ENCODE measurements around the gene PTH.

The PTH gene

GRCh38 chr11:13495929-13496328 lies at the start of gene PTH:
Gene PTH (minus strand): TSS chr11:13495997. CDS start chr11:13492855, 3,142 bp downstream.
- no peak for DNase-seq (ENCODE audit: low spot score)

GRCh38 chr11:13538044-13538443 lies 42.2 kb upstream of the PTH start:
- DNase-seq (ENCODE audit: low spot score) = no peak

DNA sequence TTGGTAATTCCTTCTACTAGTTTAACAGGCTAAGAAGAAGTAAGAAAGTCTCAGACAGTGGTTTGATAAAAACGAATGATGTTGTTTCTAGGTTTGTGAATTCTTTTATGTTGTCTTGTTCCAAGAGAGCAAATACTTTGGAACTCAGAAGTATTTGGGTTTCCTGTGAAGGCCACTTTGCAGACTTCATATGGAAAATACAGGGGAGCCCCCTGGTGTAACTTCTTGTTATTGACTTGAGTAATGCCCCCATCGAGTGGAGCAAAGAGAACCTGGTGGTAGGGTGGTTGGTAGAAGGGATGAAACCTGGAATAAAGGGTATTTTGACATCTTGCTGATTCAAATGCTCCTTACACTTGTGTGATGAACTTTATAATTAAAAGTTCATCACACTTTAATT lies 40.0 kb upstream of the PTH start:
- no peak for DNase-seq (ENCODE audit: low spot score)

DNA sequence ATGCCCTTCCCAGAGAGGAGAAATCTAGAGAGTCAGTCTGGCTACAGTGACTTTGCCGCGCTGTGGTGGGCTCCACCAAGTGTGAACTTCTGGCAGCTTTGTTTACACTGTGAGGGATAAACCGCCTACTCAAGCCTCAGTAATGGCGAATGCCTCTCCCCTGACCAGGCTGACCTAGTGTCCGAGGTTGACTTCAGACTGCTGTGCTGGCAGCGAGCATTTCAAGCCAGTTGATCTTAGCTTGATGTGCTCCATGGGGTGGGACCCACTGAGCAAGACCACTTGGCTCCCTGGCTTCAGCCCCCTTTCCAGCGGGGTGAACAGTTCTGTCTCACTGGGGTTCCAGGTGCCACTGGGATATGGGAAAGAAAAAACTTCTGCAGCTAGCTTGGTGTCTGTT lies 38.6 kb upstream of the PTH start:
- DNase-seq (ENCODE audit: low spot score) = no peak

DNA sequence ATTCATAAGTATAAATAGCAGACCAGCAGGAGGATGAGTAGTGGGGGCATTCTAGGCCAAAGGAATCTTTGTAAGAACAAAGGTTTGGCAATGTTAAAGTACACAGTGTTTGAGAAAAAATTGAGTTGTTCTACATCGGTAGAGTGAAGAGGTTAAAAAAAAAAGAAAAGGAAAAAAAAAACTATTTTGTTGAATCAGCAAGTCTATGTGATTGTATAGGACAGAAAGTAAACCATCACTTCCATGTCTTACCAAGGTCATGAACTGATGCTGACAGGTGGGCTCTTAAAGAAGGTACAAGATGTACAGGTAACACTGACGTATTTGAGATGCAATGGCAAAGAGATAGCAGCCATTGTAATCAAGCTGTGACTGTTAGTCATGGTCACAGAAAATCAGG lies 29.5 kb upstream of the PTH start:
- no peak for DNase-seq (ENCODE audit: low spot score)

DNA sequence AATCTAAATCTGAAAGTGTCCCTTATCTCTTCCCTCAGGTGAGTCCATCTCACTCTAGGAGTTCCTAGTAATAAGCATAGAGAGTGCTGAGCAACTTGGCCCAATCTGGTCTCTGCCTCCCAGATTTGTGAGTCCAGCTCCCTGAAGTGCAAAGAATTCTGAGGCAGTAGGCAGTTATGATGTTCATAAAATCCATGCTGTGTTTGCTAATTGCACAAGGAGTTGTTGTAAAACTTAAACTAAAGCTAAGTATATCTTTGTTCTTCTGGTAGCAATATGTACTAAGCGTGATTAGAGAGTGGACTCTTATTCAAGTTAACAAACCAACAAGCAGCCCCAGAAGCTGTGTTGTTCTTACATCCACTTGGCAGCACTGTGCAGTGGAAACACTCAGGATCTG lies 7.6 kb upstream of the PTH start:
- DNase-seq (ENCODE audit: low spot score) = no peak

DNA sequence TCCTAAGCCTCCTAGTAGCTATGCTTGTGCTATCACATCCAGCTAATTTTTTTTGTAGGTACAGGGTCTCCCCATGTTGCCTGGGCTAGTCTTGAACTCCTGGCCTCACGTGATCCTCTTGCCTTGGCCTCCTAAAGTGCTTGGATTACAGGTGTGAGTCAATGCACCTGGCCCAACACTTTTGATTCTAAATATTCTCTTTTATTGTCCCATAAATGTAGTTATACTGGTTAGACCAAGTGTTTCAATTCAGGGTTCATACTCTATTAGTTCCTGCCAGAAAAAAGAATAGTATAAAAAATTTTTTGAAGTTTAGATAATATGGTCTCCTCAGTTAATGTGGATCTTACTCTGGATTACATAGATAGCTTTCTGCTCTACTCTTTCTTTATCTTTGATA lies 6.7 kb upstream of the PTH start:
- DNase-seq (ENCODE audit: low spot score) = no peak

GRCh38 chr11:13494051-13494450 lies 1.7 kb downstream of the PTH start:
- DNase-seq (ENCODE audit: low spot score) = no peak

DNA sequence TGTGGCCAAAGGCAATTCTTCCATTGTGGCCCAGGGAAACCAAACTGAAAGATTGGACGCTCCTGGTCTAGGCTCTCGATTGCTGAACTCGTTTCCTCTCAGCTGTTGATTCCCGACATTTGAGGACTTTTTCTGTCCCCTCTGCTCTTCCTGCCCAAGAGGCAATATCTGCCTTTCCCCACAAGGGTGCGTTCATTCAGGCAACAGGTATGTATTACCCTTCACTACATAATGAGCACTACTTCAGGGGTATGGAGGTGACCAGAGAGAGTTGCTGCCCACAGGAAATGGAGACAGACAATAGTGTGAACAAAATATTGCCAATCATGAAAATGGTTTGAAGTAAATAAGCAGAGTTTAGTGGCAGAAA lies 8.2 kb downstream of the PTH start:
- DNase-seq (ENCODE audit: low spot score) = peak; percentile 24

- DNase-seq (ENCODE audit: low spot score) = no peak
Observed at GRCh38 chr11:13486926-13487660, 8.7 kb downstream of the PTH start.

- DNase-seq (ENCODE audit: low spot score) = no peak
Observed at GRCh38 chr11:13480198-13480597, 15.6 kb downstream of the PTH start.

DNA sequence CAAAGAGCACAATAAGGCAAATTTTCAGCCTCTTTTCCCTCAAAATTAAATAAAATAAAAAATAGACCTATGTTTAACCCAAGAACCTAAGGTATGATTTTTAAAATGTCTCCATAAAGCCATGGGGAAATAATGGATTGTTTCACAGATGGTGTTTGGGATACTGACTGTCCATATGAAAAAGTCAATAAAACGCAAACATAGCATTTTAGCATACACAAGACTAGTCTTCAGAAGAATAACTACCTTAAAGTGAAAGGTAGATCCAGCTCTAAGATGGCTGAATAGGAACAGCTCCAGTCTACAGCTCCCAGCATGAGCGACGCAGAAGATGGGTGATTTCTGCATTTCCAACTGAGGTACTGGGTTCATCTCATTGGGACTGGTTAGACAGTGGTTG lies 16.1 kb downstream of the PTH start:
- no peak for DNase-seq (ENCODE audit: low spot score)

DNA sequence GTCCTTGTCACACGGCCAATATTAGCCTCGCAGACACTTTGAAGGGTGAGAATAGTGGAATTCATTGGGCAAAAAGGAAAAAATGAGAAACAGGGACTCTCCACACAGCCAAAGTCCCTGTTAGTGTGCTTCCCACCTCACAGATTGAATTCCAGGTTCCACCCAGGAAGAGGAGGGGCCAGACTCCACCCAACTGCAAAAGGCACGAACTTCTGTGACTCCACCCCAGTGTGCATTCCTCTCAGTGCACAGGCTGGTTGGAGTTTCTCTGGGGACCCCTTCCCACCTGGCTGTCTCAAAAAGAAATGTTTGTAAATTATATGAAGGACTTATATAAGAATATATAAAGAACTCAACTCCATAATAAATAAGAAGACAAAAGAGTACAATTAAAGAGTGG lies 20.7 kb downstream of the PTH start:
- DNase-seq (ENCODE audit: low spot score) = no peak

DNA sequence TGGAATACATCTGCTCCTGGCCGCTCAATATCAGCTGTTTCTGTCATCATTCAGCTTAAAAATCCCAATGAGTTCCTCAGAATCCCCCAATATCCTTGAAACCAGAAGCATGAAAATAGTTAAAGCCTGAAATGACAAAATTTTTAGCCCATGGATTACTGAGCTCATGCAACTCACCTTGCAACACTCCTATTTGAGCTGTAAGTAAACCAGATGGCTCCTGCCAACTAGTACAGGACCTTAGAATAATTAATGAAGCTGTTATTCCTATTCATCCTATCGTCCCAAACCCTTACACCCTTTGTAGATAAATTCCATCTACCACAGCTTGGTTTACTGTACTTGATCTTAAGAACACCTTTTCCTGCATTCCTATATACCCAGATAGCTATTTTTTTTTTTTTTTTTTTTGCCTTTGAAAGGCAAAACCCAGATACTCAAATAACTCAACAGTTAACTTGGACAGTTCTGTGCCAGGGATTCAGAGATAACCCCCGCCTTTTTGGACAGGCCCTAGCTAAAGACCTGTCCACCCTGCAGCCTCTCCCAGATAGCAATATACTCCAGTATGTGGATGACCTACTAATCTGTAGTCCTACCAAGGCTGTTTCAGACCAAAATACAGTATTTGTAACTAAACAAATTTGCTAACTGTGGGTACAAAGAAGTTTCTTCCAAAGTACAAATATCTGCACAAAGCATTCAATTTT lies 22.6 kb downstream of the PTH start:
- no peak for DNase-seq (ENCODE audit: low spot score)

- no peak for DNase-seq (ENCODE audit: low spot score)
Observed at GRCh38 chr11:13468750-13469149, 27.0 kb downstream of the PTH start.

GRCh38 chr11:13465909-13466371 lies 29.9 kb downstream of the PTH start:
- DNase-seq (ENCODE audit: low spot score) = peak; percentile 53

GRCh38 chr11:13463779-13464290 lies 32.0 kb downstream of the PTH start:
- DNase-seq (ENCODE audit: low spot score) = peak; percentile 27

GRCh38 chr11:13462901-13463778 lies 32.7 kb downstream of the PTH start, which contains the start of gene BTBD10:
Gene BTBD10 (minus strand): TSS chr11:13463222. CDS start chr11:13445124, 18,098 bp downstream.
- DNase-seq (ENCODE audit: low spot score) = peak; percentile 98

- peak; percentile 55 for DNase-seq (ENCODE audit: low spot score)
Observed at GRCh38 chr11:13462311-13462900, 33.4 kb downstream of the PTH start.

GRCh38 chr11:13461291-13461690 lies 34.5 kb downstream of the PTH start:
- no peak for DNase-seq (ENCODE audit: low spot score)

DNA sequence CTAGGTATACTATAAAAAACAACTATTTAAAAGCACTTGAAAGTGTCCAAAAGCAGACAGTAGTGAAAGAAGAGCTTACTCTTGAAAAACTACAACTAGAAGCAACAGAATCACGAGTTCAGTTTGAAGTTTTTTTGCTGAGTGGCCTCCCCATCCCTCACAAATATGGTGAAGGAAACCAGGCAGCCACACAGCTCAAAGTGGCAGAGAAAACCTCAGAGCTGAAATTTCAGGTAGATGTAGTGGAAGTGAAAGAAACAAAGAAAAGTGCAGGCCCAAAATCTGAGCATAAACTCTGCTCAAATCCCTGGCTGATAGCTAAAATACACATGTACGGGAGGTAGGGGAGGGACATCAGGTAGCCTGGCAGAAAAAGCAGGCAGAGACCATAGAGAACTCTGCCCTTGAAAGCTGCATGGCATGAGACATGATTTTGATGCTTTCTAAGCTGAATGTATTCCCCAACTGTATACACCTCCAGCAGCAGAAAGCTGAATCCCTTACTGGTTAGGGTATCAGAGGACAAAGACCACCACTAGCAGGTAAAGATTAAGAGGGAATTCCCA lies 44.9 kb downstream of the PTH start:
- DNase-seq (ENCODE audit: low spot score) = no peak

DNA sequence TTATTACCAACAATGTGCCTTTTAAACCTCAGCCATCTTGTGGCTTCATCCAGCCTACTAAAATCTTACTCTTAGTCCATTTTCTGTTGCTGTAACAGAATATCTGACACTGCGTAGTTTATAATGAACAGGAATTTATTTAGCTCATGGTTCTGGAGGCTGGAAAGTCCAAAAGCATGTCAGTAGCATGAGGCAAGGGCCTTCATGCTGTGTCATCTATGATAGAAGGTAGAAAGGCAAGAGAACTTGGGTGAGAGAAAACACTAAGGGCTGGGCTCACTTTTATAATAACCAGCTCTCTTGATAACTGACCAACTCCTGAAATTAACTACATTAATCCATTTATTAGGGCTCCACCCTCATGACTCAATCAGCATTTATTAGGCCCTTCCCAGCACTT lies 46.3 kb downstream of the PTH start:
- no peak for DNase-seq (ENCODE audit: low spot score)
